Right atrium auricular region (tissue), 2 donors: Measurements from ENCODE around the gene ST6GALNAC4. TPM values are rescaled to one million over a fixed set of nuclear protein-coding genes. Genes with fewer than 3 reads are reported as not detected.

ENCODE experiments used
- DNase-seq: peaks from one replicate; pipeline ENCODE4 v3.0.0-alpha.2; 2019; ENCODE audit warnings: low spot score
- H3K27ac ChIP-seq, 2 donors: fragments of 200-600 bp; sonication (generic); 1 replicate in 1 of 2; 2 replicates in 1 of 2; pipeline ENCODE4 v1.5.1; 2016 to 2019
- H3K27me3 ChIP-seq, 2 donors: fragments of 200-600 bp; sonication (generic); one replicate each; pipeline versions ENCODE4 v1.5.1 to v1.6.0; 2017 to 2019
- H3K36me3 ChIP-seq: fragments of 200-600 bp; sonication (generic); one replicate; pipeline ENCODE4 v1.5.1; 2016
- H3K4me1 ChIP-seq, 2 donors: fragments of 200-600 bp; sonication (generic); one replicate each; pipeline versions ENCODE4 v1.5.1 to v1.6.0; 2017 to 2019
- H3K4me3 ChIP-seq, 2 donors: fragments of 200-600 bp; sonication (generic); 1 replicate in 1 of 2; 2 replicates in 1 of 2; pipeline ENCODE4 v1.5.1; 2017 to 2019; ENCODE audit warnings: mild to moderate bottlenecking in 1 of 2, moderate library complexity in 1 of 2
- H3K9me3 ChIP-seq, 2 donors: fragments of 200-600 bp; sonication (generic); one replicate each; pipeline ENCODE4 v1.5.1; 2019
- CTCF ChIP-seq, 2 donors: fragments of 200-600 bp; sonication (generic); IDR thresholded peaks; one replicate each; pipeline ENCODE4 v1.5.1; 2019; ENCODE audit warnings: antibody characterized with exemption in 2 of 2
- total RNA-seq, 2 donors: library from RNA; depleted of rRNA; stranded (reverse); fragments of >200 nt; gene quantifications; one replicate each; pipeline ENCODE4 v1.1.0, GENCODE V29; 2016

Gene ST6GALNAC4
- total RNA-seq, 2 donors from 2014 or later = 31.7 to 59.0 TPM

GRCh38 chr9:127923771-127924170 is 6.9 kb upstream of the ST6GALNAC4 start:
- Histone ChIP-seq H3K4me1 (peaks cover 0 to 46% of the 10 kb centered on the region in 2 donors), H3K4me3 (no peak overlapping the region), H3K36me3 (no peaks in the 10 kb centered on the region), H3K9me3 (no peaks in the 10 kb centered on the region), H3K27me3 (peaks cover 5 to 16% of the 10 kb centered on the region in 2 donors), H3K27ac (no peak overlapping the region)
- TF ChIP-seq CTCF (IDR thresholded peaks at IDR 0.05) = no peak
- no peak for DNase-seq

GRCh38 chr9:127923046-127923445 is 6.2 kb upstream of the ST6GALNAC4 start:
- peaks cover 5 to 16% of the 10 kb centered on the region in 2 donors for H3K27me3 ChIP-seq
- H3K4me1 ChIP-seq = peaks cover 0 to 47% of the 10 kb centered on the region in 2 donors

GRCh38 chr9:127921557-127922120 is 4.8 kb upstream of the ST6GALNAC4 start:
- Histone ChIP-seq H3K27ac (no peak overlapping the region), H3K4me1 (peaks cover 0 to 44% of the 10 kb centered on the region in 2 donors), H3K27me3 (peaks cover 0 to 2% of the 10 kb centered on the region in 2 donors), H3K9me3 (no peaks in the 10 kb centered on the region), H3K36me3 (no peaks in the 10 kb centered on the region), H3K4me3 (peak overlapping the region in 1 of 2 donors; percentile 31)
- peak; percentile 97 for TF ChIP-seq CTCF (IDR thresholded peaks at IDR 0.05)
- no peak for DNase-seq

More at GRCh38 chr9:127923046-127923445, 6.2 kb upstream of the ST6GALNAC4 start:
- DNase-seq = no peak
- Histone ChIP-seq H3K9me3 (no peaks in the 10 kb centered on the region), H3K27ac (no peak overlapping the region), H3K36me3 (no peaks in the 10 kb centered on the region), H3K4me3 (no peak overlapping the region)
- no peak for TF ChIP-seq CTCF (IDR thresholded peaks at IDR 0.05)

GRCh38 chr9:127920794-127921193 is 4.0 kb upstream of the ST6GALNAC4 start:
- TF ChIP-seq CTCF (IDR thresholded peaks at IDR 0.05) = no peak
- Histone ChIP-seq H3K27ac (no peak overlapping the region), H3K4me1 (peaks cover 0 to 50% of the 10 kb centered on the region in 2 donors), H3K36me3 (no peaks in the 10 kb centered on the region), H3K4me3 (no peak overlapping the region), H3K27me3 (no peaks in the 10 kb centered on the region), H3K9me3 (no peaks in the 10 kb centered on the region)
- no peak for DNase-seq

- peak overlapping the region; percentile 28 to 64 for H3K27ac ChIP-seq
Observed at GRCh38 chr9:127919253-127919815, 2.5 kb upstream of the ST6GALNAC4 start.

More at GRCh38 chr9:127919253-127919815, 2.5 kb upstream of the ST6GALNAC4 start:
- Histone ChIP-seq H3K27me3 (no peaks in the 10 kb centered on the region), H3K4me1 (peaks cover 0 to 62% of the 10 kb centered on the region in 2 donors), H3K4me3 (no peak overlapping the region), H3K9me3 (no peaks in the 10 kb centered on the region), H3K36me3 (no peaks in the 10 kb centered on the region)
- TF ChIP-seq CTCF (IDR thresholded peaks at IDR 0.05) = no peak
- peak; percentile 98 for DNase-seq
